GM19397 (cell line): Measurements from ENCODE around the gene DENND2A.
"Not testable (repeated sequence)": the region's sequence is repeated elsewhere in the genome, so short reads cannot be mapped to it uniquely, and the experiment has no call there.

Experiments
- ATAC-seq: cut with Tn5 transposase; IDR thresholded peaks from one replicate; pipeline ENCODE4 v1.9.1; 2021; ENCODE audit warnings: mild to moderate bottlenecking, moderate library complexity; ENCODE audit not compliant: unreplicated experiment

Gene DENND2A

DNA sequence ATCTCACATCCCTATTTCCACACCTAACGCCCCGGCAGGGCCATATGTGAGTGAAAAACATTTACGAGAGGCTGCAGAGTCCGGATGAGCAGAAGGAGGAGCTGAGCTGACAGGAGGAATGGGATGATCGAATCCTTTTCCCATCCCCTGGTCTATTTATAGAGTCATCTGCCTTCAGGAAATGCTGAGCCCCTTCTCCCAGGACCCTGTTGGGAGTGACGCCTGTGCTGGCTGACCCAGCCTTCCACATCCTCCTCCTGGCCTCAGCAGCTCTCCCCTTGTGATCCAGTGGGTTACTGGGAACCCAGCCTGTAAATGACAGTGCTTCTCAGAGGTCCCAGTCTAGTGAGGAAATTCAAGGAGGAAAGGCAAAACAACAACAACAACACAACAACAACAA lies 16.6 kb downstream of the DENND2A start:
- no peak for ATAC-seq

DNA sequence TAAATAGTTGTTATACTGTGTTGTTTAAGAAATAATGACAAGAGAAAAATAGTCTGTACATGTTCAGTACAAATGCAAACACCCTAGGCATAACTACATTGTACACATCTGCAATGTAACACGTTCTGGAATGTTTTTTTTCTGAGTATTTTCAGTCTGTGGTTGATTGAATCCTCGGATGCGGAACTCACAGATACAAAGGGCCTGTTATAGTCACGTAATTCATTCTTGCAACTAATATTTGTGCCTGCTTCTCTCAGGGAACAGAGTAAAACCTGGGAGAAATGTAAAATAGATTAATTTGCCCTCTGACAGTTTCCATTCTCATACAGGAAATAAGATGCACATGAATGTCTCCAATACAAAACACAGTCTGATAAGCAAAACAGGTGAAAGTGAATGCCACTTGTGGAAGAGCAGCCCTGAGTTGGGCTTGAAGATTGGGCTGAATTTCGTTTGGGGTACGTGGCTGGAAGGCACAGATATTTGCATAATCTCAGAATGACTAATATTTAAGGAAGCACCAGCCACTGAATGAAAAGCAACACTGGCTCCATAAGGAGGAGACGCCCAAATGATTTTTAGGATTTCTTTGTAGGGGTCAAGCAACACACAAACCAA lies 19.1 kb downstream of the DENND2A start:
- no peak for ATAC-seq

DNA sequence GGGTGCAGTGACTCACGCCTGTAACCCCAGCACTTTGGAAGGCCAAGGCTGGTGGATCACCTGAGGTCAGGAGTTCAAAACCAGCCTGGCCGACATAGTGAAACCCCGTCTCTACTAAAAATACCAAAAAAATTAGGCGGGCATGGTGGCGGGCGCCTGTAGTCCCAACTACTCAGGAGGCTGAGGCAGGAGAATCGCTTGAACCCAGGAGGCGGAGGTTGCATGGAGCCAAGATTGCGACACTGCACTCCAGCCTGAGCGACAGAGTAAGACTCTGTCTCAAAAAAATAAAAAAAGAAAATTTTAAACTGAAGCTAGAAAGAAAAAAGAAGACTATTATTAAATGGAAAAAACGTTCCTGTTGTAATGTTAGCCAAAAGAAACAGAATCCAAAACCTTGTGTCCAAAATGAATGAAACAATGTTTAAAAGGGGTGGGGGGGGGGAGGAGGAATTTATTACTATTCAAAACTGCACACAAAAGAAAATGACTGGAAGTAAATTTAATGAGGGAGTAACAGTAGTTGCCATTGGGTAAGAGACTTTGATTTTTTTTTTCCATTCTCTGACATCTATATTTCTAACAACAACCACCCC lies 20.6 kb downstream of the DENND2A start:
- ATAC-seq = not testable (repeated sequence)

DNA sequence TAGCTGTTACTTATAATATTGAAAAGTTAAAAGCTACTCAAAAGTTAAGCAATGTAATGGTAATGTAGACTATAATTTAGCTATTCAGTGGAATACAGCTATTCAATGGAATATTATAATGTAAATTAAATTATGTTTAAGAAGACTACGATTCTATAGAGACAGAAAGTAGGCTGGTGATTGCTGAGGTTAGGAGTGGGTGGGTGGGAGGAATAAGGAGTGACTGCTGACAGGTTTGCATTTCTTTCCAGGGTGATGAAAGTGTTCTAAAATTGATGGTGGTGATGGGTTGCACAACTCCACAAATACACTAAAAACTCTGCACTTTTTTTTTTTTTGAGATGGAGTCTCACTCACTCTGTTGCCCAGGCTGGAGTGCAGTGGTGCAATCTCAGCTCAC lies 21.4 kb downstream of the DENND2A start:
- no peak for ATAC-seq

DNA sequence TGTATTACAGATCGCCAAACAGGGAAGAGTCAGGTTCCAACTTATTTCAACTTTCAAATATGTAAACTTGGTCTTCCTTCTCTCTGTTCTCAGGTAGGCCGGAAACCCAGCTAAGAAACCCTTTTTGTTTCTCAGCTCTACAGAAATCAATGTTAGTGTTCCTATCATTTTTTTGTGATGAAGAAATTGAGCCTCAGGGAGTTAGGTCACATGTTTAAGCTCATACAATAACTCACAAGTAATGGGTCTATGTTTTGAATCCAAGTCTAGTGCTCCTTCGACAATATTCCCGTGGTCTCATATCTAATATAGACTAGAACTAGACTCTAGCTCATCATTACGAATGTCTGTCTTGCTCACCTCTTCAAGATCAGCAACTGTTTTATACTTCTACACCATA lies 22.3 kb downstream of the DENND2A start:
- no peak for ATAC-seq

DNA sequence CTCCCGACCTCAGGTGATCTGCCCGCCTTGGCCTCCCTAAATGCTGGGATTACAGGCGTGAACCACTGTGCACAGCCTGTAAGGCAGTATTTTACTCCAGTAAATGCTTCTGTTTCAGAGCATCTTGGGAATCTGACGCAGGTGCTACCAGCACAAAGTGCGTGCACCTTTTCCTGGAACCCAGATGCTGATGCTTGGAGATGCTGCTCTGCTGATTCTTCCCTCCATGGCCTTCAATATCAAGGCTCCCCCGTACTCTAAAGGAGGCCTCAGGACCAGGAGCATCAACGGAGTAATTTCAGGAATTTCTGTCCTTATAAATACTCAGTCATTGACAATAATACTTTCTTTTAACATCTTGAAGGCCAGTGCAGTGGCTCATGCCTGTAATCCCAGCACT lies 23.5 kb downstream of the DENND2A start:
- ATAC-seq = no peak

DNA sequence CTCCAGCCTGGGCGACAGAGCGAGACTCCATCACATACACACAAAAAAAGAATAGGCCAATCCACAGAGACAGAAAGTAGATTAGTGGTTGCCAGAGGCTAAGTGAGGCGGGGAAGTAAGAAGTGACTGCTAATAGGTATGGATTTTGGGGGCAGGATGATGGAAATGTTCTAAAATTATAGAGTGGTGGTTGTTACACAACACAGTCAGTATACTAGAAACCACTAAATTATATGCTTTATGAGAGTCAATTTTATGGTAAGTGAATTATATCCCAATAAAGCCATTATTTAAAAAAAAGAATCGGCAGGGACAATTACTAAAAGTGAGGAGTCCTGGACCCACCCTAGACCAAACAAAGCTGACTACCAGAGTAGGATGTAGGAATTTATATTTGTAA lies 24.3 kb downstream of the DENND2A start:
- no peak for ATAC-seq

DNA sequence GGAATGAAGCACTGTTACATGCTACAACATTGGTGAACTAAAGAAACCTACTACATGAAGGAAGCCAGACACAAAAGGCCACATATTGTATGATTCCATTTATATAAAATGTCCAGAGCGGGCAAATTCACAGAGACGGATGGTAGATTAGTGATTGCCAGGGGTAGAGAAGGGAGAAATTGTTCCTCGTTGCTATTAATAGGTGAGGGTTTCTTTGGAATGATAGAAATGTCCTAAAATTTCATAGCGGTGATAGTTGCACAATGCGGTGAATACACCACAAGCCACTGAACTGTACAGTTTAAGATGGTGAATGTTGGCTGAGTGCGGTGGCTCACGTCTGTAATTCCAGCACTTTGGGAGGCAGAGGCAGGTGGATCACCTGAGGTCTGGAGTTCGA lies 29.0 kb downstream of the DENND2A start:
- ATAC-seq = no peak

DNA sequence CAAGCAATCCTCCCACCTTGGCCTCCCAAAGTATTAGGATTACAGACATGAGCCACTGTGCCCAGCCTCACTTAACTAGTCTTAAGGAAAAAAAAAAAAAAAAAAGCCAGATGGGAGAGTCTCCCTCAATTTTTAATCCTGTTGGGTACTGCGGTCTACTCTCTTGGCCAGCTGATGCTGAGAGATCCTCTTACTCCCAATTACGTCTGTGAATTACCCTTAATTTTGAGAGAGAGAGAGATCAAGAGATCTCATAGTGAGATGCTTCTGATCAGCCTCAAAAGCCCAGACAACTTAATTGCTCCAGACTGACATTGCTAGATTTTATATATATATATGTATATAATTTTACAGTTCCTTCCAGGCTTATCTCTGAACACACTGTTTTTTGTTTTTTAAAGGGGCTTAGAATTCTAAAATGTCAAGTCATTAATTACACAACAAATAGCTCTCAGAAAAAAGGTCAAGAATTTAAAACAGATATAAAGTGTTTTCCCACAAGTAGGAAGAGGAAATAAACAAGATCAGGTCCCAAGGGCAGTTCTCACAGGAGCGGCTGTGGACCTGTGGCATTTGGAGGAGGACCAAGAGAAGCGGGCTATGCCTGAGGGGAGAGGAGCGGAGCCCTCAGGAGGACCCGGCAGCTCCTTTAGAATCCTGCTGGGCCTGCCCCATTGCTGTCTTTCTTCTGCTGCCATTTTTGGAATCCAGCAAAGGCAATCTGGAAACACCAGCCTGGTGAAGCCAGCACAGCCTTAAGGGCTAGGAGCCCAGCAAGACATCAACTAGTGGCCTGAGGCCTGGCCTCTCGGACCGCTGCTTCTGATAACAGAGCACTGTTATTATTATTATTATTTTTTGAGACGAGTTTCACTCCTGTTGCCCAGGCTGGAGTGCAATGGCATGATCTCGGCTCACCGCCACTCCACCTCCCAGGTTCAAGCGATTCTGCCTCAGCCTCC lies 30.1 kb downstream of the DENND2A start:
- ATAC-seq = no peak

DNA sequence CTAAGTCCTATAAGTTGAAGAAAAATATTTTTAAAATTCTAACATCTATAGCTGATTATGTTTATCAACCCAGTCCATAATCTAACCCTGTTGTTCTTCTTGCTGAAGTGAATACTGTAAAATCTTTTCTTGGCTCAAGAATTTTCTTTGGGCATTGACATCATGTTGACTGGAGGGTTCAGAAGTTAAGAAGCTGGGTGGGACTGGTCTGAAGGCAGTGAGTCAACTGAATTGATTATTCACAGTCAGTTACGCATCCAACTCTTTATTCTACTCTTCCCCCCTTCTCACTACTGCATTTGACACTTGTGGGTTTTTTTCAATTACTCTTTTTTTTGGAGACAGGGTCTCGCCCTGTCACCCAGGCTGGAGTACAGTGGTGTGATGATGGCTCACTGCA lies 31.0 kb downstream of the DENND2A start:
- ATAC-seq = no peak

DNA sequence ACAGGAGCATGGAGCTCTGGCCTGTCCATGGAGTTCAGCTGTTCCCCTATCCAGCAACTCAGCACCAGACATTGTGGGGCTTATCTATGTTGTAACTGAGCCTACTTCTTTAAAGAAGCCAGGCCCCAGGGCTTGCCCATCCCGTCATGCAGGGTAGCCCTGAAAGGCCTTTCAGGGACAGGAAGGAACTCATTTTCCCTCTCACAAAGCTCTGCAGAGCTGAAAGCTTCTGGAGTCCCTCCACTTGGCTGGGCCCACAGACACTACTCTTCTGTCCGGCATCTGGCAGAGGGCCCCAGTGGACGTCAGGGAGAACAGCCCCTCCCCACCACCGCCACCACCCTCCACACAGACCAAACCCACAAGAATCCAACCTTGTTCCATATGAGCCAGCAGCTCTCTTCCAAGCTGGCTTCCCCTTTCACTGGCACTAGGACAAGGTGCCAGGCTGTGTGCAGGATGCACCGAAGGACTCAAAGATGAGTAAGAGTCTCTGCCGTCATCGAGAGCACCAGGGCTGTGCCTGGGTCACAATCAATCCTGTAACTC lies 33.1 kb downstream of the DENND2A start:
- no peak for ATAC-seq

DNA sequence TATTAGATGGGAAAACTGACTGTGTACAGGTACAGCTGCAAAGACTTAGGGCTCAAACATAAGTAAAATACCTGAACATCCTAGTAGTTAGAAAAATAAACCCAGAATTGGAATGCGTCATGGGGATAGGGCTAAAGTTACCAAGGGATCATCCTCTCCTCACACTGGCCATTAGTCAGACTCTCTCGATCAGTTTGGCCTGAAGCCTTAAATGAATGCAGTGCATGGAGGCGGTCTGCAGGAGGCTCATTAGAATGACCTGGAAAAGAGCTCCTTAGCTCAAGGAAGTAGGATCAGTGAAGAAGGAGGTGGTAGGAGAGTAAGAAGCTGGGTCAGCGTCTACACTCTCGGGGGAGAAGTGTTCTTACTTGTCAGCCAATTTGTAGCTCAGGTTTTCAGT lies 35.3 kb downstream of the DENND2A start:
- ATAC-seq = no peak

DNA sequence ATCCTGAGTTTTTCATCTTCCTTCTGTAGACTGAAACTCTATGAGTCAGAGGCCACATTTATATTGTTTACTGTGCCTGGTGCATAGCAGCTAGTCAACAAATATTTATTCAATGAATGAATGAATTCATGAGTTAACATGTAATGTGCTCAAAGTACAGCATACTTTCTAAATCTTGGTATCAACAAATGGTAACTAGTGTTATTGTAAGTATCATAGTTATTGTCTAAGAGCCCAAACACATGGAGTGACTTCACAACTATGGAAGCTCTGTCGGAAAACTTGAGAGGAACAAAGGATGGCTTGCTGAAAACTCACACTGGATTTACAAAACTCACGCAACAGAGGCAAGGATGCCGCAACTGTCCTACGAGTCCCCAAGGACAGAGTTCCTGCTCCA lies 35.9 kb downstream of the DENND2A start:
- ATAC-seq = no peak

DNA sequence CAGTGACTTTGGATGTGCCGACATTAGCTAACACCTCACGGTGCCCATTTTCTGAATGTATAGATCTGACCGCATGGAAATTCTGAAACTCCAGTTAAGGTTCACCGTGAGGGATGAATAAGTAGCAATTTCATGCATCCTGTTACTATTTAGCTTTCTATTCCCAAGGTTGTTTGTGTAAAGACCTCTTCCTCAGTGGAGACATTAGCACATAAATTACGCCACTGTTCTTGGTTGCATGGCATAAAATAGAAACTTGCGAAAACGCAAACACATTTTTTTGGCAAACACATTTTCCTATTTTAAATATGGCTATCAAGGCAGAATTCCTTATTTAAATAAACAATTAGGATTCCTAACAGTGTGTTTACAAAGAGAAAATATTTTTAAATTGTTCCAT lies 36.5 kb downstream of the DENND2A start:
- ATAC-seq = no peak

DNA sequence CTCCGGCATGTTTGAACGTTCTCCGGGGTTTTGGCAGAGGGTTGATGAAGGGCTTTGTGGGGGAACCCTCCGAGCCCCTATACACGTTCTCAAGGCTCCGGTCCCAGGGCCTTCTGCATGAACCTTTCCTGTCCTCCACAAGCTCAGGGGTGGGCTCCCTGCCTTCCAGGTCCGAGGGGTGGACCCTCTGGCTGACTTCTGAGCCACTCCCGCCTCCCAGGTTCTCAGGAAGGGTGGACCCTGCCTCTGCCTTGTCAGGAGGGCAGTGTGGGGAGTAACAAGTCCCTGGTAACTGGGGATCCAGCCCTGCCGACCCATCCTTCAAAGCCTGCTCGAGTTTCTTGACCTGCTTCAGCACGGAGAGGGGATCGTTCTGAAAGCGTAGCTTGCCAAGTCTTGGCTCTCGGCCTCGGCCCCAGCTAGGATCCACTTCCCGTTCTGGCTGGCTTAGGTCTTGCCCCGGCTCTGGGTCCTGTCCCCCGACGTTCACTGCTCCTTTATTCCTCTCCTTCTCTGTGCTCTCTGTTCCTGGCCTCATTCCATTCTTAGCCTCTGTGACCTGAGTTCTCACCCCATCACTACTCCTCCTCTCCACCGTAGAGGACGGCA lies 38.9 kb downstream of the DENND2A start:
- ATAC-seq = no peak

DNA sequence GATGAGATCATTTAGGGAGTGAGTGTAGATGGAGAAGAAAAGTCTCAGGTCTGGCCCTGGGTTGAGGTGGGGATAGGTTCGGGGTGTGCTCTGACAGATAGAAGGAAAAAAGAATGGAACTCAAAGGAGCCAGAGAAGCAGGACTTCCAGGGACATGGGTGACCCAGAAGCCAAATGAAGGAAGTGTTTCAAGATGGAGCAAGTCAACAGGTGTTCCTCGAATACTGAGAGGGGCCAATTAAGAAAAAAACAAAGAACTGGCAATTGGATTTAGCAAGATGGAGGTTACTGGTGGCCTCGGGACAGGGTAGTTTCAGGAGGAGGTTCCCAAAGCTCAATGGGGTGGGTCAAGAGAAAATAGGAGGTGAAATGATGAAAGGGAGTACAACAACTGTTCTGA lies 40.3 kb downstream of the DENND2A start:
- no peak for ATAC-seq

DNA sequence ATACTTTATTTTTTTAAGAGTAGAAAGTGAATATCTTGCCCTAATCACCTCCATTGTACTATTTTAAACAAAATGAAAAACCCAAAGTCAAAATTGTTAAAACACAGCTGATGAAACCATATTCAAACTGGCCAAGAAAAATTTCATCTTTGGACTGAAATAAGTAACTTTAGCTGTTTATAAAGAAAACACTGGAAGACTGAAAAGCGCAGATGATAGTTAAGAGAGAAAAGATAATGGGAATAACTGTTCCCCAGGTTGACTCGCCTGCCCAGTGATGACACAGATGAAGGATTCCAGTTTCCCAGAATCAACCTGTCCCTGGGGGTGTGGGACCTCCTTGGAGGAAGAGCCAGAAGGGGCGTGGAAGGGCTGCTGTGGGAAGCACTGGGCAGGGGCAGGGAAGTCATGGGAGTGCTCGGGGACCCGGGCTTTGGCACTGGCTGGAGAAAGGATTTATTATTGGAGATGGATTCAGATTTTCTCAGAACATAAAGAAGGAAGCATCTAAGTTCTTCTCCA lies 43.1 kb downstream of the DENND2A start:
- no peak for ATAC-seq

DNA sequence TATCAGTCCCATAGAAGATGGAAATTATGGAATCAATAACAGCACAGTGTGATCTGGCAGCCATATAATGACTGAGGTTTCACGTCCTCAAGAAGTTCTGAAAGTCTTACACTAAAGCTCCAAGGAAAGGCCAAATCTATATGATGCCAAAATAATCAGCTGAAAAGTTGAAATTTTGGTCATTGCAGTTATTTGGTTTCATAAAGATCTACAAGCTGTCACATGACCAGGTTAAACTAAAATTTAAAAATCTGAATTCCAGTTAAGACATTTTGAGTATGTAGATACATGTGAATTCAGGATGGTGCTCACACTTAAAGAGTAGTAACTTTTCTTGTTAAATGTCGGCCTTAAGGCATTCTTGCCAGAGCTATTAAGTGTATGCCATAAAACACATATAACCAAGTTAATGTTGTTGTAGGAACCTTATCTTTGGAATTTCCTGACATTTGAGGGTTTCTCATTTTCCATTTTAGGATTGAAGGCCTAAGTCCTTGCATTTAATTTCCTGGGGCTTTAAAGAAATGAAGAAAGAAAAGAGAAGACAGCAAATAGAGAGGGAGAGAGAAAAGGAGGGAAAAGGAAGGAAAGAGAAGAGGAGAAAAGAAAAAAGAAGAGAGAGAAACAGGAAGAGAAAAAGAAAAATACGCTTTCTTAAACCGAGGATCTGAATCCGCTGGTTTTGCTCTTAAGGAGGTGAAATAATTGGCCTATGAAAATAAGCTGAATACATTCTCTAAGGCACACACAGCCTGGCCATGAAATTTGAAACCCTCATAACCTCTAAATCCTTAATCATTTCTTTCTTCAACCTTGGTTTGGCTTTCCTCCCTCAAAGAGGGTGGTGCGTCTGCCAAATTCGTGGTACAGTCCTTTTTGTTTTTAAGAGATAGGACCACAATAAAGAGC lies 43.8 kb downstream of the DENND2A start:
- ATAC-seq = no peak

DNA sequence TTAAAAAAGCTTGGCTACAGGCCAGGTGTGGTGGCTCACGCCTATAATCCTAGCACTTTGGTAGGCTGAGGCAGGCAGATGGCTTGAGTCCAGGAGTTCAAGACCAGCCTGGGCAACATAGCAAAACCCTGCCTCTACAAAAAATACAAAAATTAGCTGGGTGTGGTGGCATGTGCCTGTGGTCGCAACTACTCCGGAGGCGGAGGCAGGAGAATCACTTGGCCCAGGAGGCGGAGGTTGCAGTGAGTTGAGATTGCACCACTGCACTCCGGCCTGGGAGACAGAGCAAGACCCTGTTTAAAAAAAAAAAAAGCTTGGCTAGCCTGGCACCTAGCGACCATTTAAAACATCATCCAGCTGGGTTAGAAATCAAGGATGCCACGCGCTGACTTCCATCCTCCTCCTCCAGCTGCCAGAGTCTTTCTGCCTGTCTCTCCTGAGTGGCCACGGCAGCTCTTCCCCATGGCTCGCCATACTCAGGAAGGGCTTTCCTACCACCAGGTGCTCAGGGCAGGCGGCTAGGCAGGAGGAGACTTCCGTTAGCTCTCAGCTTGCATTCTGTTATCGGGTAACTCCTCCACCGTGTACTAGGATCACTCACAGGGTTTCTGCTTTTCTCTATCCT lies 45.0 kb downstream of the DENND2A start:
- no peak for ATAC-seq
